Hematopoietic multipotent progenitor cell (in vitro differentiated cells): ENCODE data around the gene SPG7. TPM values are rescaled to one million over a fixed set of nuclear protein-coding genes. Genes with fewer than 3 reads are reported as not detected.
"Not testable (repeated sequence)": the region's sequence is repeated elsewhere in the genome, so short reads cannot be mapped to it uniquely, and the experiment has no call there.

ENCODE experiments used
- DNase-seq, 3 donors: peaks; one replicate each; pipeline ENCODE4 v3.0.0-alpha.2; 2011 to 2015; ENCODE audit warnings: low read depth in 2 of 3, low spot score in 2 of 3
- total RNA-seq: library from RNA; depleted of rRNA; stranded (reverse); fragments of >200 nt; gene quantifications from one replicate; pipeline ENCODE4 v1.2.3, GENCODE V29; 2012

The SPG7 gene
- total RNA-seq, result 132 TPM

GRCh38 chr16:89507834-89508590 lies at the start of gene SPG7:
Gene SPG7 (plus strand): TSS chr16:89508403. CDS start chr16:89508418, 15 bp downstream.
- DNase-seq, result peak; percentile 88 to 96 (median 89)

GRCh38 chr16:89458551-89458950 lies 49.7 kb upstream of the SPG7 start:
- no peak for DNase-seq

- DNase-seq, result no peak
Observed at GRCh38 chr16:89458967-89459366, 49.2 kb upstream of the SPG7 start.

GRCh38 chr16:89460556-89460955 lies 47.6 kb upstream of the SPG7 start:
- DNase-seq, result no peak

GRCh38 chr16:89461890-89462289 lies 46.3 kb upstream of the SPG7 start:
- not testable (repeated sequence) for DNase-seq

- not testable (repeated sequence) for DNase-seq
Observed at GRCh38 chr16:89462639-89463038, 45.6 kb upstream of the SPG7 start.

- not testable (repeated sequence) for DNase-seq
Observed at GRCh38 chr16:89463312-89463711, 44.9 kb upstream of the SPG7 start.

- DNase-seq, result no peak
Observed at GRCh38 chr16:89466920-89467319, 41.3 kb upstream of the SPG7 start.

- DNase-seq, result no peak
Observed at GRCh38 chr16:89467382-89467781, 40.8 kb upstream of the SPG7 start.

- no peak for DNase-seq
Observed at GRCh38 chr16:89472711-89473075, 35.5 kb upstream of the SPG7 start.

GRCh38 chr16:89473136-89473712 lies 35.0 kb upstream of the SPG7 start:
- no peak for DNase-seq

GRCh38 chr16:89473791-89474414 lies 34.3 kb upstream of the SPG7 start:
- DNase-seq, result no peak

GRCh38 chr16:89475144-89475543 lies 33.1 kb upstream of the SPG7 start:
- peak in 1 of 3 donors; percentile 27 for DNase-seq

- no peak for DNase-seq
Observed at GRCh38 chr16:89476379-89476778, 31.8 kb upstream of the SPG7 start.

GRCh38 chr16:89476811-89477261 lies 31.4 kb upstream of the SPG7 start:
- DNase-seq, result peak in 1 of 3 donors; percentile 71

GRCh38 chr16:89478576-89479221 lies 29.5 kb upstream of the SPG7 start:
- no peak for DNase-seq

GRCh38 chr16:89481356-89481955 lies 26.7 kb upstream of the SPG7 start:
- no peak for DNase-seq

- no peak for DNase-seq
Observed at GRCh38 chr16:89482150-89482816, 25.9 kb upstream of the SPG7 start.

- DNase-seq, result no peak
Observed at GRCh38 chr16:89482817-89483205, 25.4 kb upstream of the SPG7 start.

- peak in 1 of 3 donors; percentile 63 for DNase-seq
Observed at GRCh38 chr16:89484041-89484501, 24.1 kb upstream of the SPG7 start.
